Kidney (tissue), 14 donors: ENCODE measurements around the gene SH3PXD2B. TPM values are rescaled to one million over a fixed set of nuclear protein-coding genes. Genes with fewer than 3 reads are reported as not detected.

Source experiments
- DNase-seq, 5 donors: peaks; one replicate each; pipeline ENCODE4 v3.0.0-alpha.2; 2013 to 2020
- FAIRE-seq: peaks from 2 replicates; lab custom pipeline; 2012; peaks lifted over from hg19 to GRCh38; lab: Jason Lieb, UNC
- H3K27ac ChIP-seq, 2 donors: one replicate each; pipeline ENCODE4 v1.7.0; 2013; ENCODE audit warnings: low read depth in 2 of 2, low read length in 2 of 2, inconsistent platforms in 1 of 2
- H3K27me3 ChIP-seq: one replicate; pipeline ENCODE4 v1.7.1; 2013; ENCODE audit warnings: low read length, inconsistent platforms; ENCODE audit not compliant: control insufficient read depth, insufficient read depth
- H3K36me3 ChIP-seq, 3 donors: one replicate each; pipeline versions ENCODE4 v1.7.0 to v1.7.1; 2013; ENCODE audit warnings: low read length in 3 of 3, control low read depth in 1 of 3, inconsistent platforms in 1 of 3; ENCODE audit not compliant: insufficient read depth in 3 of 3, control insufficient read depth in 2 of 3
- H3K4me1 ChIP-seq, 3 donors: one replicate each; pipeline versions ENCODE4 v1.7.0 to v1.7.1; 2013; ENCODE audit warnings: low read length in 3 of 3, inconsistent platforms in 1 of 3, low read depth in 1 of 3; ENCODE audit not compliant: control insufficient read depth in 2 of 3, insufficient read depth in 2 of 3
- H3K4me3 ChIP-seq, 3 donors: one replicate each; pipeline versions ENCODE4 v1.7.0 to v1.8.1; 2013; ENCODE audit warnings: low read length in 3 of 3, control low read depth in 1 of 3, inconsistent platforms in 1 of 3
- H3K9ac ChIP-seq, 3 donors: one replicate each; pipeline versions ENCODE4 v1.7.0 to v1.7.1; 2013; ENCODE audit warnings: low read length in 3 of 3, control low read depth in 1 of 3, inconsistent platforms in 1 of 3
- H3K9me3 ChIP-seq, 3 donors: one replicate each; pipeline versions ENCODE4 v1.7.0 to v1.7.1; 2013; ENCODE audit warnings: low read length in 3 of 3, control low read depth in 1 of 3, inconsistent platforms in 1 of 3; ENCODE audit not compliant: control insufficient read depth in 2 of 3, insufficient read depth in 1 of 3
- intact Hi-C: fragments of 100-400 bp; cut with DNase I; formaldehyde crosslinking; loops from one replicate; pipeline ENCODE4 v1.11.1; 2022
- polyA plus RNA-seq: library from polyadenylated mRNA; stranded (reverse); fragments of 350-450 nt; fragmentation: Illumina TruSeq; extraction: RNeasy Lipid Tissue Mini Kit (QIAGEN cat#74804); gene quantifications from one replicate; pipeline ENCODE4 v1.2.3, GENCODE V29; 2014; ENCODE audit warnings: low read depth, low replicate concordance; ENCODE audit not compliant: insufficient read depth
- total RNA-seq: library from RNA; stranded (reverse); fragmentation: NEBNext Ultra II Directional; extraction: Animal tissue kit (Norgen Biotek cat#: 25700); gene quantifications from one replicate; pipeline ENCODE4 v1.2.1, GENCODE V29; 2021
- TF ChIP-seq, protein P1 (sequence below): IDR thresholded peaks from 3 replicates; pipeline ENCODE4 v1.5.1; 2012; ENCODE audit warnings: mild to moderate bottlenecking, moderate library complexity, borderline replicate concordance; ENCODE audit not compliant: insufficient read depth; ENCODE audit errors: extremely low read depth
- donor health status: control.
- donor health status: control.
- donor health status: control.
- donor health status: control.
- donor health status: control.
- donor health status: DM: yes; HTN: yes; CAD: no.
- donor health status: Normal renal cell carcinoma (clear cell type).

The SH3PXD2B gene
- total and polyA plus RNA-seq, 2 donors from 2014 or later: 3.1 to 22.8 TPM

DNA sequence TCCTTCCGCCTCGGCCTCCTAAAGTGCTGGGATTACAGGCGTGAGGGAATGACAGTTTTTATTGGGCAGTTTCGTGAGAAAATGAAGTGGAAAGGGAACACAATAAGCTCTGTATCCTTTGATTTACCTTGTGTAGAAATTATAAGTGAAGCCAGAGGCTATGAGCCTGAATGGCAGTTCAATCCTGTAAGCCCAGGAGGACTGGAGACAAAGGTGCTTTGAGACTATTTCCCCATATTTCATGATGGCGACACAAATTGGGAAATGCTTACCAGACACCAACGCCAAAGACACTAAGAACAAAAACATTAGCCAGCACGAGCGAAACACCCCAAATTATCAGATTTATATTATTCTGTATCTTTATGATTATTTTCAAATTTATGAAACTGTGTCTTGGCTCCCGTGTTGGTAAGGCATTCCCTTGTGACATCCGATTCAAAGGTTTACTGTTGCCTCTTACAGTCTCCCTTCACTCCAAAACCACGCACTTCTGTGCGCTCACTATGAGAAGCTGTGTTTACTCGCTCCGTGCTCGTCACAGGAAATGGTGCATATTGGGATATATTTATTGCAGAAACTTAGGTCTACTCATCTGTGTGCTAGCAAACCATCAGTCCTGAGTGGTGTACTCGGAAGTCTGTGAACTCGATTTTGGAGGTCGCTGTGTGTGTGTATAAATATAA lies 73.9 kb downstream of the SH3PXD2B start:
- Histone ChIP-seq H3K4me3 (no peak overlapping the region), H3K4me1 (no peaks in the 10 kb centered on the region), H3K9ac (no peak overlapping the region), H3K27me3 (no peaks in the 10 kb centered on the region), H3K36me3 (no peaks in the 10 kb centered on the region), H3K27ac (no peak overlapping the region), H3K9me3 (no peaks in the 10 kb centered on the region)
- intact Hi-C loops: no loop called here
- FAIRE-seq (no peak), DNase-seq (no peak)
- TF ChIP-seq, protein P1, sequence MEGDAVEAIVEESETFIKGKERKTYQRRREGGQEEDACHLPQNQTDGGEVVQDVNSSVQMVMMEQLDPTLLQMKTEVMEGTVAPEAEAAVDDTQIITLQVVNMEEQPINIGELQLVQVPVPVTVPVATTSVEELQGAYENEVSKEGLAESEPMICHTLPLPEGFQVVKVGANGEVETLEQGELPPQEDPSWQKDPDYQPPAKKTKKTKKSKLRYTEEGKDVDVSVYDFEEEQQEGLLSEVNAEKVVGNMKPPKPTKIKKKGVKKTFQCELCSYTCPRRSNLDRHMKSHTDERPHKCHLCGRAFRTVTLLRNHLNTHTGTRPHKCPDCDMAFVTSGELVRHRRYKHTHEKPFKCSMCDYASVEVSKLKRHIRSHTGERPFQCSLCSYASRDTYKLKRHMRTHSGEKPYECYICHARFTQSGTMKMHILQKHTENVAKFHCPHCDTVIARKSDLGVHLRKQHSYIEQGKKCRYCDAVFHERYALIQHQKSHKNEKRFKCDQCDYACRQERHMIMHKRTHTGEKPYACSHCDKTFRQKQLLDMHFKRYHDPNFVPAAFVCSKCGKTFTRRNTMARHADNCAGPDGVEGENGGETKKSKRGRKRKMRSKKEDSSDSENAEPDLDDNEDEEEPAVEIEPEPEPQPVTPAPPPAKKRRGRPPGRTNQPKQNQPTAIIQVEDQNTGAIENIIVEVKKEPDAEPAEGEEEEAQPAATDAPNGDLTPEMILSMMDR: no peak

DNA sequence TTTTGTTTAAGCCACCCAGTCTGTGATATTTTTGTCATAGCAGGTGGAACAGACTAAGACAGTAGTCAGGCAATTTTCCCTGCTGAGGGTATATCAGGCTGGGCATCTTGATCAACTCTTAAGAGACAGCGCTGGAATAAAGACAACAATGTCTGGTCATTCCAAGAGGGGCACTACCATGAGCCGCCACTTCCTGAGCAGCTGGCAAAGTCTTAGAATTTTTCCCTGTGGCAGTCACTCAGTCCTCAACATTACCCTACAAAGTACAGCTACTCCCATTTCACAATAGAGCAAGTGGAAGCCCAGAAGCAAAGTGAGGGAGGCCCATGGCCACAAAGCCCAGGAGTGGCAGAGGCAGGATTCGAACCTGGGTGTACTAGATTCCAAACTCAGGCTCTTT lies 74.8 kb downstream of the SH3PXD2B start:
- H3K9me3 ChIP-seq: no peaks in the 10 kb centered on the region
- H3K27me3 ChIP-seq: no peaks in the 10 kb centered on the region
- H3K4me1 ChIP-seq: no peaks in the 10 kb centered on the region
- H3K36me3 ChIP-seq: no peaks in the 10 kb centered on the region
- H3K9ac ChIP-seq: no peak overlapping the region
- no peak for FAIRE-seq
- DNase-seq: no peak
- intact Hi-C loops: no loop called here
- TF ChIP-seq, protein P1: no peak
- H3K4me3 ChIP-seq: no peak overlapping the region
- H3K27ac ChIP-seq: no peak overlapping the region

DNA sequence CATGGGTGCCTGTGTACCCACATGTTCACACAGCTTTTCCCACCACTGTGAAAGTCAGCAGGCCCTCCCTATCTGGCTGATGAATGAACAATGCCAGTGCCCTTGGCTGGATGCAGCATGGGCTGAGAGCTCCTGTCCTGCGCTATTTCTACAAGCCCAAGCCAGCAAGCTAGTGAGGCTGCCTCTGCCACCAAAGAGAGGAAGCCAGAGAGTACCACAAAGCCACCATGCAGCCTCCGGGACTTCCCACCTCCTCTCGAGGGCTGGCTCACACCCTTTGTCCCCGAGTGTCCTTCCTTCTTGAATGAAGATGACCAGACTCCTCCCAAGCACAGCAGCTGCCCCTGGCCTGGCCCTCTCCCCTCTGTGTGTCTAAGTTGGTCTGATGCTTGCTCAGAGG lies 76.5 kb downstream of the SH3PXD2B start:
- TF ChIP-seq, protein P1: no peak
- no peak overlapping the region for H3K4me3 ChIP-seq
- no peaks in the 10 kb centered on the region for H3K9me3 ChIP-seq
- DNase-seq (no peak), FAIRE-seq (no peak)
- intact Hi-C loops: no loop called here
- H3K36me3 ChIP-seq: no peaks in the 10 kb centered on the region
- no peaks in the 10 kb centered on the region for H3K4me1 ChIP-seq
- H3K27ac ChIP-seq: no peak overlapping the region
- H3K9ac ChIP-seq: no peak overlapping the region
- no peaks in the 10 kb centered on the region for H3K27me3 ChIP-seq

DNA sequence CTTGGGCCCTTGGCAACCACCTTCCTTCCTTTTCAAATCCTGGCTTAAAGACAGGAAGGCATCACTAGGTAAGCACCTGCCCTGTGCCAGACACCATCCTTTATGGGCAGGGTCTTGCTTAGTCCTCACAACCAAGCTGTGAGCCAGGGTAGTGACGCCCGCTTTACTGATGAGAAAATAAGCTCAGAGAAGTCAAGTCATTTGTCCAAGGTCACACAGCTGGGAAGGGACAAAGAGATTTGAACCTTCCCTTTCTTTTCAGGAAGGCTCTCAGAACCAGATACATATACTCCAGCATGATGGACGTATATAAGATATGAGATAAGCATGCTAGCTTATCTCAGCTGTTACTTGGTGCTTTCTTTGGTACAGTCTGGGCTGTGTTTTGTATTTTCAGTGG lies 76.9 kb downstream of the SH3PXD2B start:
- TF ChIP-seq, protein P1: no peak
- Histone ChIP-seq H3K27me3 (no peaks in the 10 kb centered on the region), H3K9me3 (no peaks in the 10 kb centered on the region), H3K4me3 (no peak overlapping the region), H3K4me1 (no peaks in the 10 kb centered on the region), H3K36me3 (no peaks in the 10 kb centered on the region), H3K9ac (no peak overlapping the region), H3K27ac (no peak overlapping the region)
- DNase-seq: no peak
- intact Hi-C loops: no loop called here
- FAIRE-seq: no peak
